BLaER1 (cell line): ENCODE measurements around the gene IMMP2L.
"Not testable (repeated sequence)": the region's sequence is repeated elsewhere in the genome, so short reads cannot be mapped to it uniquely, and the experiment has no call there.

Source experiments
- H3K27ac ChIP-seq: shearing (Covaris generic); formaldehyde crosslinking; 2 replicates; pipeline ENCODE4 v1.8.1; 2022
- H3K27me3 ChIP-seq: shearing (Covaris generic); formaldehyde crosslinking; 2 replicates; pipeline ENCODE4 v1.8.1; 2022
- H3K36me3 ChIP-seq: shearing (Covaris generic); formaldehyde crosslinking; 2 replicates; pipeline ENCODE4 v1.8.1; 2022
- H3K4me1 ChIP-seq: shearing (Covaris generic); formaldehyde crosslinking; 2 replicates; pipeline ENCODE4 v1.8.1; 2022
- H3K4me2 ChIP-seq: shearing (Covaris generic); formaldehyde crosslinking; 2 replicates; pipeline ENCODE4 v1.8.1; 2022
- H3K4me3 ChIP-seq: shearing (Covaris generic); formaldehyde crosslinking; 2 replicates; pipeline ENCODE4 v1.8.1; 2022
- H3K9ac ChIP-seq: shearing (Covaris generic); formaldehyde crosslinking; 2 replicates; pipeline ENCODE4 v1.8.1; 2022
- H3K9me3 ChIP-seq: shearing (Covaris generic); formaldehyde crosslinking; 2 replicates; pipeline ENCODE4 v1.8.1; 2022
- H4K20me1 ChIP-seq: shearing (Covaris generic); formaldehyde crosslinking; 2 replicates; pipeline ENCODE4 v1.8.1; 2022
- Cebpa-rat ChIP-seq: shearing (Covaris generic); IDR thresholded peaks from 2 replicates; pipeline ENCODE4 v1.8.1; 2022

IMMP2L gene

DNA sequence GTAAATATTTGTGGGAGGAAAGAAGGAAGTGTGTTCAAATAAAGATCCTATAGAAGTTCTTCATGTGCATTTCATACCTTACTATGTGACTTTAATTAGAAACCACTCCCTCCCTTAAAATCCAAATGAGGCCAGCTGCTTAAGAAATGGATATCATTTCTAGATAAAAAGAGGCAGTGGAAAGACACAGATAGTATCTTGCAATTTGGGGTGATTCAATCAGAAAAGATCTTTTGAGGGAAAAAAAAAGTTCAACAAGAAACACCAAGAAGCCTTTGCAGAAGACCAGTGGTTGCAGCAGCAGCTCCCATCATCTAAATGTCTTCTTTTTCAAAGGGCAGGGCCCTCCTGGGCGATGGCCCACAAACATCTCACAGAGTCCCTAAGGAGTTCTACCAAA lies 271.3 kb downstream of the IMMP2L start:
- TF ChIP-seq Cebpa-rat = no peak
- H3K36me3 ChIP-seq = no peaks in the 10 kb centered on the region
- no peak overlapping the region for H3K4me3 ChIP-seq
- no peaks in the 10 kb centered on the region for H3K4me1 ChIP-seq
- no peaks in the 10 kb centered on the region for H3K27me3 ChIP-seq
- H3K27ac ChIP-seq = no peak overlapping the region
- H3K9ac ChIP-seq = no peak overlapping the region
- no peaks in the 10 kb centered on the region for H4K20me1 ChIP-seq
- H3K9me3 ChIP-seq = no peaks in the 10 kb centered on the region; the same call in 1 of the 2 replicates
- no peak overlapping the region for H3K4me2 ChIP-seq

DNA sequence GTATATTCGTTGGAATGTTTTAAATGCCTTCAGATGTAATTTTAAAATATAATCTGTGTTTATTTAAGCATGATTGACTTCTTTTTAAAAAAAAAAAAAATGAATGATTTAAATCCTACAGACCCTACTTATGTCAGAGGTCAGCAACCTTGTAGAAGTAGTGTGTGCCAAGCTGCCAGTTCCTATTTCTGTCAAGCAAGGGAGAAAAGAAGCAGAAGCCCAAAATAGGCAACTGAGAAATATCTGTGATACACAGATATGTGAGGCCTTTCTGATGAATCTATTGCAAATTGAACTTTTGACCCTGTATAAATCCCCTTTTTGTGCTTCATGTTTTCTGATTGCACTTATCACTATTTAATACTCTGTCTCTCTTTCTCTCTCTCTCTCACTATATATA lies 271.9 kb downstream of the IMMP2L start:
- H3K9ac ChIP-seq = no peak overlapping the region
- H3K27ac ChIP-seq = no peak overlapping the region
- no peaks in the 10 kb centered on the region for H3K36me3 ChIP-seq
- H3K4me1 ChIP-seq = no peaks in the 10 kb centered on the region
- no peaks in the 10 kb centered on the region for H3K27me3 ChIP-seq
- H4K20me1 ChIP-seq = no peaks in the 10 kb centered on the region
- TF ChIP-seq Cebpa-rat = no peak
- H3K9me3 ChIP-seq = no peaks in the 10 kb centered on the region; the same call in 1 of the 2 replicates
- H3K4me2 ChIP-seq = no peak overlapping the region
- H3K4me3 ChIP-seq = no peak overlapping the region

DNA sequence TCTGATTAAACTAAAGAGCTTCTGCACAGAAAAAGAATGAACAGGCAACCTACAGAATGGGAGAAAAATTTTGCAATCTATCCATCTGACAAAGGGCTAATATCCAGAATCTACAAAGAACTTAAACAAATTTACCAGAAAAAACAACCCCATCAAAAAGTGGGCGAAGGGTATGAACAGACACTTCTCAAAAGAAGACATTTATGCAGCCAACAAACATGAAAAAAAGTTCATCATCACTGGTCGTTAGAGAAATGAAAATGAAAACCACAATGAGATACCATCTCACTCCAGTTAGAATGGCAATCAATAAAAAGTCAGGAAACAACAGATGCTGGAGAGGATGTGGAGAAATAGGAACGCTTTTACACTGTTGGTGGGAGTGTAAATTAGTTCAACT lies 273.9 kb downstream of the IMMP2L start:
- H3K4me1 ChIP-seq, H4K20me1 ChIP-seq, H3K4me3 ChIP-seq, H3K27me3 ChIP-seq, H3K27ac ChIP-seq, H3K36me3 ChIP-seq, H3K4me2 ChIP-seq, H3K9ac ChIP-seq, H3K9me3 ChIP-seq: not testable (repeated sequence)

DNA sequence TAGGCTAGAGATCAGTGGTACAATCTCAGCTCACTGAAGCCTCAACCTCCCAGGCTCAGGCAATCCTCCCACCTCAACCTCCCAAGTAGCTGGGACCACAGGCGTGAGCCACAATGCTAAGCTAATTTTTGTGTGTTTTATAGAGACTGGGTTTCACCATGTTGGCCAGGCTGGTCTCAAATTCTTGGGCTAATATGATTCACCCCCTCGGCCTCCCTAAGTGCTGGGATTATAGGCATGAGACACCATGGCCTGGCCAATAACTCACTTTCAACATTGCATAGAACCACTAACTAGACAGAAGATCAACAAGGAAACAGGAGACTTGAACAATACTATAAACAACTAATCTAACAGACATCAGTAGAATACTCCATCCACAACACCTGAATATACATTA lies 279.7 kb downstream of the IMMP2L start:
- Histone ChIP-seq H3K27ac (no peak overlapping the region), H3K27me3 (no peaks in the 10 kb centered on the region), H4K20me1 (no peaks in the 10 kb centered on the region), H3K9me3 (no peaks in the 10 kb centered on the region), H3K36me3 (no peaks in the 10 kb centered on the region), H3K4me2 (no peak overlapping the region), H3K4me1 (no peaks in the 10 kb centered on the region), H3K4me3 (no peak overlapping the region), H3K9ac (no peak overlapping the region)
- TF ChIP-seq Cebpa-rat = no peak

DNA sequence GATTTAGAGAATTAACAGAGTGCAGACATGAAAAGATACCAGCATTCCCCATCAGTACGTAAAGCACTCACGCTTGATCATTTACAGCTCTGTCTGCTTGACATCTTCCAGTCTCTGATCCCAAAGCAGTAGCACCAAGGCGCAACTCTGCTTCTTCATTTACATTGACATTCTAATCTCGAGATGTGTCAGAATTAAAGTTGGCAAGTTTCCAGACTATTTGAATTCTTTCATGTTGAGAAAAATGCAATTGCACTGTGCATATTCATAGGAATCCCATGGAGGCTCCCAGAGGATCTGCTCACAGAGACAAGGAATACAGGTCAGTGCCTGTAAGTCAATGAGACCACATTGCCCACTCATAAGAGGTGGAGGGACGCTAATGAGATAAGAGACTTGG lies 287.4 kb downstream of the IMMP2L start:
- Histone ChIP-seq H3K9ac (no peak overlapping the region), H3K27ac (no peak overlapping the region), H3K27me3 (no peaks in the 10 kb centered on the region), H3K4me2 (no peak overlapping the region), H3K4me3 (no peak overlapping the region), H4K20me1 (no peaks in the 10 kb centered on the region), H3K36me3 (no peaks in the 10 kb centered on the region), H3K4me1 (no peaks in the 10 kb centered on the region), H3K9me3 (no peaks in the 10 kb centered on the region; the same call in 1 of the 2 replicates)
- TF ChIP-seq Cebpa-rat = no peak

DNA sequence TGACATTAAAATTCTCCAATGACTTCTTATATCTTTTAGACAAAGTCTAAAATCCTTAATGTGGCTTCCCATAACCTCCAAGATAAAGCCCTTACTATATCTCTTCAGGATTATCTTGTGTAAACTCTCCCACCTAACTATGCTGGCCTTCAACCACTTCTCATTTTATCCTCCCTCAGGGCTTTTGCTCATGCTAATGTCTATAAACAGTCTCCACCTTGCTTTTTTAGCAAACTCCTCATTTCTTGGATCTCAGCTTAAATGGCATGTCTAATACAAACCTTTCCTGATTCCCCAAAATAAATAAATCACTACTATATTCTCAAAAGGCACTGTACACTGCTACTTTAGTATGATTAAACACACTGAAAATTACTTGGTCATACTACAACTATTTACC lies 290.2 kb downstream of the IMMP2L start:
- Histone ChIP-seq H3K9me3 (no peaks in the 10 kb centered on the region; the same call in 1 of the 2 replicates), H3K4me2 (no peak overlapping the region), H4K20me1 (no peaks in the 10 kb centered on the region), H3K9ac (no peak overlapping the region), H3K36me3 (no peaks in the 10 kb centered on the region), H3K27me3 (no peaks in the 10 kb centered on the region), H3K4me3 (no peak overlapping the region), H3K27ac (no peak overlapping the region), H3K4me1 (no peaks in the 10 kb centered on the region)
- TF ChIP-seq Cebpa-rat = no peak

DNA sequence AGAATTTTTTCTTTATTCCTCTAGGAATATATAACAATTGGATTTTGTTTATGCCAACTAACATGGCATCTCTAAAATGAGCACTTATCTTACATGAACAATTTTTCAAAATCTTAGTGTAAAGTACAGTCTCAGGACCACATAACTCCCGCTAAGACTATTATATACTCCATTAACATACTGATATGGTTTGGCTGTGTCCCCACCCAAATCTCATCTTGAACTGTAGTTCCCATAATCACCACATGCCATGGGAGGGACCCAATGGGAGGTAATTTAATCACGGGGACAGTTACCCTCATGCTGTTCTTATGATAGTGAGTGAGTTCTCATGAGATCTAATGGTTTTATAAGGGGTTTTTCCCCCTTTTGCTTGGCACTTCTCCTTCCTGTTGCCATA lies 291.5 kb downstream of the IMMP2L start:
- not testable (repeated sequence) for H3K9ac ChIP-seq, H3K4me3 ChIP-seq, H4K20me1 ChIP-seq, H3K27ac ChIP-seq, H3K36me3 ChIP-seq, H3K4me1 ChIP-seq, H3K4me2 ChIP-seq, H3K9me3 ChIP-seq, H3K27me3 ChIP-seq

DNA sequence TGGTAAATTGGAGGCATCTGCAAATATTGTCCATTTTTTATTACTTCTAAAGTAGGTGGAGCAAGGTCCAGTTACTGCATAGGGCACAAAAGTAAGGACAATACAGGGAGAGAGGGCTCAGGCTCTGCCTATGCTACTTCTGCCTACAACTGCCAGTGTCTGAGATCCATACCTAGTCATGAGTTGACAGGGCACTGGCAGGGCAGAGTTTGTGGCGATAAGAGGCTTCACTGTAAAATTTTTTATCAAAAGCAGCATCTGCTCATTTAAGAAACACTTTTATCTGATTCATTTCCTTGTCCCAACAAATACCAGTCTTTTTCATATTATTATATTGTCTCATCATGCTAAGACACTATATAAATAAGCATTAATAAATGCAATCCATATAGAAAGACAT lies 293.4 kb downstream of the IMMP2L start:
- Histone ChIP-seq H3K36me3 (no peaks in the 10 kb centered on the region), H3K9me3 (no peaks in the 10 kb centered on the region; the same call in 1 of the 2 replicates), H3K9ac (no peak overlapping the region), H3K27me3 (no peaks in the 10 kb centered on the region), H3K4me3 (no peak overlapping the region), H3K4me2 (no peak overlapping the region), H3K27ac (no peak overlapping the region), H4K20me1 (no peaks in the 10 kb centered on the region), H3K4me1 (no peaks in the 10 kb centered on the region)
- no peak for TF ChIP-seq Cebpa-rat

DNA sequence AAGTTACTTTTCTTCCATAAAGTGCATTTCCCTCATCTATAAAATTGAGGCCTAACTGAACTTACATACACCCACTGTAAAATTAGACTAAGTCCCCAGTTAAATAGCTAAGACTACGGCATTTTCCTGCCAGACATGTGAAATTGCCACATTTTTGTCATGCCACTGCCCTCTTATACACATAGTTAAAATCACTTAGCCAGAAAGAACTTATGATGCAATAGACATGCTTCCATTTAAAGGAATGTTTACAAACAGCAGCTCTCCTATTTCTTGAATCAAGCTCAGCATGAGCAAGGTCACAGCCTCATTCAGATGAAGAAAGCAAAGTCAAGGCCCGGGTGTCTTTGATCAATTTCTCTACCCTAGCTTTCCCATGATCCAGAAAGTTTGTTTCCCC lies 295.7 kb downstream of the IMMP2L start:
- Histone ChIP-seq H3K4me1 (no peaks in the 10 kb centered on the region), H4K20me1 (no peaks in the 10 kb centered on the region), H3K9ac (no peak overlapping the region), H3K4me3 (no peak overlapping the region), H3K36me3 (no peaks in the 10 kb centered on the region), H3K4me2 (no peak overlapping the region), H3K27ac (no peak overlapping the region), H3K27me3 (no peaks in the 10 kb centered on the region), H3K9me3 (no peaks in the 10 kb centered on the region; the same call in 1 of the 2 replicates)
- no peak for TF ChIP-seq Cebpa-rat

DNA sequence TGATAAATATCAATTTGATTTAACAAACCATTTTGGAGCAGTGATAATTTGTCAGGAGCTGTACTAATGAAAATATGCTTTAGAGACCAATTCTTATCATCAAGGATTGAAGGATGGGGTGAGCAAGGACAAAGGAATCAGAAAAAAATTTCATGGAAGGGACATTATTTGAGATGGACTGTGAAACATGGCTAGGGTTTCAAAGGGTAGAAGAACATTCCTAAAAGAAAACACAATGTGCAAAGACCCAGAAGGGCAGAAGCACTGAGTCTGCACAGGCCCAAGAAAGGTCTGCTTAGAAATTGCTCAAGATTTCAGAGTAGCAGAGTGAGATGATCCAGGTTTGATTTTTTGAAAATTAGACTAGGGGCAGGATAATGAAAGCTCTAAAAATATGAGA lies 296.9 kb downstream of the IMMP2L start:
- H3K4me1 ChIP-seq = no peaks in the 10 kb centered on the region
- H3K36me3 ChIP-seq = no peaks in the 10 kb centered on the region
- H3K27ac ChIP-seq = no peak overlapping the region
- TF ChIP-seq Cebpa-rat = no peak
- H3K27me3 ChIP-seq = no peaks in the 10 kb centered on the region
- H3K4me2 ChIP-seq = no peak overlapping the region
- no peak overlapping the region for H3K9ac ChIP-seq
- H4K20me1 ChIP-seq = no peaks in the 10 kb centered on the region
- no peak overlapping the region for H3K4me3 ChIP-seq
- no peaks in the 10 kb centered on the region for H3K9me3 ChIP-seq

DNA sequence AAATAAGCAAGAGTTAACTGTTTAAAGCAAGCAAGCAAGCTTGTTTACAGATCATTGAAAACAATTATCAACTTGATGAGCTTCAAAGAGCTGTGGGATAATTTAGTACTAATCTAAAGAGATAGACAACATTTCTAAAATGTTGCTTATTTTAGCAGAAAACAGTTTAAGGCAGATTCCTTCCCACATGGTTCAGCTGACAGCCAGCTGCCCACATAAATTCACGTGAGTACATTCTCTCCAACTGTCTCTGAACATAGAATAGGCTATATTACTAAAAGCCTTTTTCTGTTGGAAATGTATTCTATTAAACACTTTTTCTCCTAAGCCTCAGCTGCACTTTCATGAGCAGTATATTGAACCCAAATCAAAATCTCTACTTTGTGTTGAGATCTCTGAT lies 297.3 kb downstream of the IMMP2L start:
- Histone ChIP-seq H3K36me3 (no peaks in the 10 kb centered on the region), H3K27me3 (no peaks in the 10 kb centered on the region), H3K9me3 (no peaks in the 10 kb centered on the region), H4K20me1 (no peaks in the 10 kb centered on the region), H3K4me3 (no peak overlapping the region), H3K9ac (no peak overlapping the region), H3K4me1 (no peaks in the 10 kb centered on the region), H3K27ac (no peak overlapping the region), H3K4me2 (no peak overlapping the region)
- no peak for TF ChIP-seq Cebpa-rat
